Measurements from ENCODE around the gene TMC2.

- no peak for TF ChIP-seq POLR2AphosphoS5 (IDR thresholded peaks at IDR 0.05)
- TF ChIP-seq CTCF (IDR thresholded peaks at IDR 0.05): no peak
- TF ChIP-seq POLR2A (IDR thresholded peaks at IDR 0.05): no peak
Observed at GRCh38 chr20:2656471-2657117, 120.2 kb downstream of the TMC2 start.
